PFSK-1 (cell line): ENCODE data around the gene C4orf36.

Experiments
- FOXP2 ChIP-seq: optimal IDR thresholded peaks from 2 replicates; pipeline ENCODE3; 2011; ENCODE audit warnings: borderline replicate concordance, control low read depth, inconsistent platforms; ENCODE audit not compliant: insufficient read depth; ENCODE audit errors: extremely low read length, extremely low read depth
- POLR2AphosphoS5 ChIP-seq: IDR thresholded peaks from 2 replicates; pipeline ENCODE4 v1.6.1; 2012; ENCODE audit warnings: low read depth, mild to moderate bottlenecking, control low read depth, low read length, moderate library complexity
- SIN3A ChIP-seq: IDR thresholded peaks from 2 replicates; pipeline ENCODE4 v1.6.1; 2012; ENCODE audit warnings: mild to moderate bottlenecking, low read length, moderate library complexity, borderline replicate concordance; ENCODE audit not compliant: insufficient read depth
- TAF1 ChIP-seq: IDR thresholded peaks from 2 replicates; pipeline ENCODE4 v1.6.1; 2012; ENCODE audit warnings: low read length, control low read depth, borderline replicate concordance; ENCODE audit not compliant: insufficient read depth
- TF ChIP-seq, protein P1 (sequence below), 2 experiments: IDR thresholded peaks; 2 replicates each; pipeline versions ENCODE4 v1.6.1 to v1.8.0; 2011 to 2012; ENCODE audit warnings: low read depth in 2 of 2, low read length in 2 of 2, control low read depth in 1 of 2, inconsistent platforms in 1 of 2, mild to moderate bottlenecking in 1 of 2, moderate library complexity in 1 of 2; ENCODE audit not compliant: insufficient read depth in 1 of 2

C4orf36 gene

DNA sequence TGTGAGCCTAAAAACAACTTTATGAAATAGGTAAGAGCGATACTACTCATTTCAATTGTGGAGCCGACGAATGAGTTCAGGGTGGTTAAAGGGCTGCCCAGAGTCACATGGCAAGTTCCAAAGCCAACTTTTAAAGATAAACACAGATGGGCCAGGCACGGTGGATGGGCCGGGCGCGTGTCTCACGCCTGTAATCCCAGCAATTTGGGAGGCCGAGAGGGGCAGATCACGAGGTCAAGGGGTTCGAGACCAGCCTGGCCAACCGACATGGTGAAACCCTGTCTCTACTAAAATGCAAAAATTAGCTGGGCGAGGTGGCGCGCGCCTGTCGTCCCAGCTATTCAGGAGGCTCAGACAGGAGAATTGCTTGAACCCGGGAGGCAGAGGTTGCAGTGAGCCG is 914 bp upstream of the C4orf36 start:
- TF ChIP-seq POLR2AphosphoS5 (no peak), FOXP2 (no peak), TAF1 (no peak), SIN3A (no peak)
- TF ChIP-seq, protein P1, sequence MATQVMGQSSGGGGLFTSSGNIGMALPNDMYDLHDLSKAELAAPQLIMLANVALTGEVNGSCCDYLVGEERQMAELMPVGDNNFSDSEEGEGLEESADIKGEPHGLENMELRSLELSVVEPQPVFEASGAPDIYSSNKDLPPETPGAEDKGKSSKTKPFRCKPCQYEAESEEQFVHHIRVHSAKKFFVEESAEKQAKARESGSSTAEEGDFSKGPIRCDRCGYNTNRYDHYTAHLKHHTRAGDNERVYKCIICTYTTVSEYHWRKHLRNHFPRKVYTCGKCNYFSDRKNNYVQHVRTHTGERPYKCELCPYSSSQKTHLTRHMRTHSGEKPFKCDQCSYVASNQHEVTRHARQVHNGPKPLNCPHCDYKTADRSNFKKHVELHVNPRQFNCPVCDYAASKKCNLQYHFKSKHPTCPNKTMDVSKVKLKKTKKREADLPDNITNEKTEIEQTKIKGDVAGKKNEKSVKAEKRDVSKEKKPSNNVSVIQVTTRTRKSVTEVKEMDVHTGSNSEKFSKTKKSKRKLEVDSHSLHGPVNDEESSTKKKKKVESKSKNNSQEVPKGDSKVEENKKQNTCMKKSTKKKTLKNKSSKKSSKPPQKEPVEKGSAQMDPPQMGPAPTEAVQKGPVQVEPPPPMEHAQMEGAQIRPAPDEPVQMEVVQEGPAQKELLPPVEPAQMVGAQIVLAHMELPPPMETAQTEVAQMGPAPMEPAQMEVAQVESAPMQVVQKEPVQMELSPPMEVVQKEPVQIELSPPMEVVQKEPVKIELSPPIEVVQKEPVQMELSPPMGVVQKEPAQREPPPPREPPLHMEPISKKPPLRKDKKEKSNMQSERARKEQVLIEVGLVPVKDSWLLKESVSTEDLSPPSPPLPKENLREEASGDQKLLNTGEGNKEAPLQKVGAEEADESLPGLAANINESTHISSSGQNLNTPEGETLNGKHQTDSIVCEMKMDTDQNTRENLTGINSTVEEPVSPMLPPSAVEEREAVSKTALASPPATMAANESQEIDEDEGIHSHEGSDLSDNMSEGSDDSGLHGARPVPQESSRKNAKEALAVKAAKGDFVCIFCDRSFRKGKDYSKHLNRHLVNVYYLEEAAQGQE (IDR thresholded peaks at IDR 0.05; ENCODE audit: insufficient read depth in 1 of 2, low read depth in 2 of 2, low read length in 2 of 2), result no peak

DNA sequence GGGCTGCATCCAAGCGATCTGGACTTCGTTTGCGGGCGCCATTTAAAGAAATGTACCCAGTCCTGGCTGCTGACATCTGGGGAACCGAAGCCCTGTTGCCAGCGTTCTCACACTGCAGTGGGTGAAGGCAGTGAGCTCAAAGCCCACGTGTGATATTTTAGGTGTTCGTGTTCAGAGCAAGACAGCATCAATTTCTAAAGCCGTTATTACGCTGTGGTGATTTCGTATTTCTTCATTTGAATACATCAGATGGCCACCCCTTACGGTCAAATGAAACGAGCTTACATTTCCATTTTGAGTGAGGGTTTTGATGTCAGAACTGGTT is 376 bp upstream of the C4orf36 start:
- TF ChIP-seq FOXP2 (no peak), POLR2AphosphoS5 (no peak), TAF1 (no peak), SIN3A (no peak)
- TF ChIP-seq, protein P1 (IDR thresholded peaks at IDR 0.05; ENCODE audit: insufficient read depth in 1 of 2, low read depth in 2 of 2, low read length in 2 of 2), result no peak

DNA sequence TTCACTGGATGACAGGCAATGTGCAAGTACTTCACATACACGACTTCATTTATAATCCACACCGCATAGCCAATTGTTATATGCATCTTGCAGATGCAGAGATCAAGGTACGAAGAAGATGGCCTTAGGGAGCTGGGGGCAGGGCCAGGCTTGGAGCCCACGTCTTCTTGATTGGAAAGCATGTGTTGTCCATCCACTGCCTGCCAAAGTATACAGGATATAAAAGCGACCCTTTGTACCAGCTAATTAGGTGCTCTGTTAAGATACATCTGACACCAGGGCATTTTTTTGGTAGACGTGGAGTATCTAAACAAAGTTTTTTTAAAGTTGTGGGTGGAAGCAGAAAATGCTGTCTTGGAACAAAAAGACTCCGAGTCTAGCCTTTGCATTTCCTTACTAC is 1.4 kb downstream of the C4orf36 start:
- no peak for TF ChIP-seq SIN3A
- TF ChIP-seq TAF1, result no peak
- TF ChIP-seq, protein P1 (IDR thresholded peaks at IDR 0.05; ENCODE audit: insufficient read depth in 1 of 2, low read depth in 2 of 2, low read length in 2 of 2), result no peak
- no peak for TF ChIP-seq FOXP2
- TF ChIP-seq POLR2AphosphoS5, result no peak

DNA sequence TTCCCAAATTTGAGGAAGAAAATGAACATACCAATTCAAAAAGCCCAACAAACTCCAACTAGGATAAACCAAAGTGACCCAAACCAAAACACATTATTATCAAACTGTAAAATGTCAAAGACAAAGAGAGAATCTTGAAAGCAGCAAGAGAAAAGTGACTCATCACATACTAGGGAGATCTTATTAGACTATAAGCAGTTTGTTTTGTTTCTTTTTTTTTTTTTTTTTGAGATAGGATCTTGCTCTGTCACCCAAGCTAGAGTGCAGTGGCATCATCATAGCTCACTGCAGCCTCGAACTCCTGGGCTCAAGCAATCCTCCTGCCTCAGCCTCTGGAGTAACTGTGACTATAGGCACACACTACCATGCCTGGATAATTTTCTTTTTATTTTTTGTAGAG is 12.6 kb downstream of the C4orf36 start:
- TF ChIP-seq POLR2AphosphoS5 (no peak), FOXP2 (no peak), TAF1 (no peak), SIN3A (no peak)
- TF ChIP-seq, protein P1 (IDR thresholded peaks at IDR 0.05; ENCODE audit: insufficient read depth in 1 of 2, low read depth in 2 of 2, low read length in 2 of 2), result no peak

DNA sequence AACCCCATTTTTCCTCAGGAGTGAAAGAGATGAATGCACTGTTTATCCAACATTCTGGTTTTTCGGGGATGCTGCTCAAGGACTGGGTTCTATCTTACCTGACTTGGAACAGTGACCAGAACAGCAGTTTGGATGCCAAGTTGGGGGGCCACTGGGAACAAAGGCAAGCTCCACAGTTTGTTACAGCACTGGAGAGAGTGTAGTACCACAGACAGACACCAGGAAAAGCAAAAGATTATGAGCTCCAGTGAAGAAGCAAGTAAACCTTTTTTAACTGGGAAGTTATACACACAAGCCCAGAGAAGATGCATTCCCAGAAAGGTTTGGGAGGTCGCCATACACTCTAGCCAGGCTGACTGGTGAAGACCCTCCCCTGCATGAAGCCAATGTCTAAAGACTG is 13.6 kb downstream of the C4orf36 start:
- TF ChIP-seq FOXP2, result no peak
- TF ChIP-seq SIN3A, result no peak
- TF ChIP-seq TAF1, result no peak
- TF ChIP-seq, protein P1 (IDR thresholded peaks at IDR 0.05; ENCODE audit: insufficient read depth in 1 of 2, low read depth in 2 of 2, low read length in 2 of 2), result no peak
- no peak for TF ChIP-seq POLR2AphosphoS5
